HG02943 (cell line): ENCODE measurements around the gene PNPT1.
"Not testable (repeated sequence)": the region's sequence is repeated elsewhere in the genome, so short reads cannot be mapped to it uniquely, and the experiment has no call there.

Source experiments
- ATAC-seq: cut with Tn5 transposase; IDR thresholded peaks from one replicate; pipeline ENCODE4 v1.9.1; 2021; ENCODE audit warnings: mild to moderate bottlenecking, low read depth, moderate library complexity; ENCODE audit not compliant: unreplicated experiment

PNPT1 gene

DNA sequence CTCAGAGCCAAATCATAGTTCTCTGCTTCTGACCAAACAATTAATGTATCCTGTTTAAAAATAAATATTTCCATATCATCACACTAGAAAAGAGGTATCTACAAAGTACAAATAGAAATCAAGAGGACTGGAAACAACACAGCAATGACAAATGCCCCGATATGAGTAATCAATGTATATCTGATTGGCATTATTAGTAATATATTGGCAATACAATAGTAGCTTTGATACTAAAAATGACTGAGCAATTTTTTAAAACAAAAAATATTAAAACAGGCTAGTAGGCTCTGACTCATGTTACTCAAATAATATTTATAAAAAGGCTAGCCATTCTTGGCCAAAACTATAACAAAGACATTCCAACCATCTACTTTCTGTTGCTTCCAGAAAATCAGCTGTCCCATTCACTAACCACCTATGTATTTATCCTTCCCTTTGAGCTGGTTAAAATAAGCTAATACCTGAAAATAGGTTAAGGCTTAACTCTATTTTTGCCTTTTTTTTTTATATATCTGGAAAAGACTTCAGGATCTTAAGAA is 89.5 kb downstream of the PNPT1 start:
- ATAC-seq: no peak

DNA sequence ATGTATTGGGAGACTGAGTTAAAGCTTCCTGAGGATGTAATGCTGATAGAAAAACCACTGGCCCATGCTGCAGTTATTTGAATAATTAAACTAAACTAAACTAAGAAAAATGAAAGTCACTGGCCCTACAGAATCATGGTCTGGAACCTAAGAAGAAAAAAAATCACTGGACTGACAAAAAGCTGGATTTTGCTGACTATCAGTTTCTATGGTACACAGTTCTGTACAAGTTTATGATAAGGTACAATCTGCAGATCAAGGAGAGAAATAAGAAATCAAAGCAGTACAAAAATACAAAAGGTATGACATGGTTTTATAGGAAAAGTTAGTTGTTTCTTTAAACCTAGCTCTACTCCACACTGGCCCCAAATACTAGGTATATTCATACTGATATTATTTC is 91.8 kb downstream of the PNPT1 start:
- ATAC-seq: no peak

DNA sequence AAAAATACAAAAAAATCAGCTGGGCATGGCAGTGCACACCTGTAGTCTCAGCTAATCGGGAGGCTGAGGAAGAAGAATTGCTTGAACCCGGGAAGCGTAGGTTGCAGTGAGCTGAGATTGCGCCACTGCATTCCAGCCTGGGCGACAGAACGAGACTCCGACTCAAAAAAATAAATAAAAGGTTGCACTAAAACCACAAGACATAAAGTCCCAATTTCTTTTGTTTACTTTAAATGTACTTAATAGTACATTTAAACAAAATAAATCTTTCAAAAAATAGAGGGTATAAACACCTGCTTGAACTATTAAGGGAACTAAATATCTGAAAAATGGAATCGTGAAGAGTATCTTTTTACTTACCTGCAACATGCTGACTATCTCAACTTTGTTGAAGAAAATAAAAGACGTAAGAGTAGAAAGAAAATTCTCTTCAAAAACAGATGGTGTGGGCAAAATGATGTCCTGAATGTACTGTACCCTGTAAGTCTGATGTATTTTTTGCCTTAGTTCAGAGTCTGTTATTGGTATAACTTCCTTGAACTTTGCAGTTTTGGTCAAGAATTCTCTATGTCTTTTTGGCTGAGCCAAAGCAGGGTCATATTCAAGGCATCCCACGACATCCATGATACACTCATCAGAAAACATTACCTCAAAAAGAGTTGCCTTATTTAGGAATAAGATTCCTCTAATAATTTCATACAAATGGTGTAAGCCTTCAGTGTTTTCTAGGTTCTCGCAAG is 95.4 kb downstream of the PNPT1 start:
- ATAC-seq: no peak

DNA sequence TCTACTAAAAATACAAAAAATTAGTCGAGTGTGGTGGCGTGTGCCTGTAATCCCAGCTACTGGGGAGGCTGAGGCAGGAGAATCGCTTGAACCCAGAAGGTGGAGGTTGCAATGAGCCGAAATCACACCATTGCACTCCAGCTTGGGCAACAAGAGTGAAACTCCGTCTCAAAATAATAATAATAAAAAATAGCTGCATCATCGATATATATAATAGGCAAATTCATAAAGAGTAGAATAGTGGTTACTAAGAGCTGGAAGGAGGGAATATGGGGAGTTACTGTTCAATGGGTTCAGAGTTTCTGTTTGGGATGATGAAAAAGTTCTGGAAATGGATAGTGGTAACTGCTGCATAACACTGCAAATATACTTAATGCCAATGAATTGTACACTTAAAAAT is 96.8 kb downstream of the PNPT1 start:
- ATAC-seq: not testable (repeated sequence)

DNA sequence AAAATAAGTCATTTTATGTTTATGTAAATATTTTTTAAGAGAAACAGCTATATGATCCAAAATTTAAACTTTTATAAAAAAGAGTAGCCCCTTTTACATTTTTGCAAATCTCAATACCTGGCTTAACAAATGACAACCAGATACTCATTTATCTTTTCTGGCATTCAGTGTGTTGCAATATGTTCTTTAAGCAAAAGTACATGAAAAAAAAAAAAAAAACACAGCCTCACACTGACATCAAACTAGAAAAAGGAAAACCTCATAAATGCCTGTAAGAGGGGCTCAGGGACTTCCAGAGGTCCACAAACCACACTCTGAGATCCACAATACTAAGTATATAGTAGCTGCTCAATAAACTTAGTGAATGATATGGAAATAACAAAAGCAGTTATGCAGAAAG is 98.1 kb downstream of the PNPT1 start:
- ATAC-seq: no peak

DNA sequence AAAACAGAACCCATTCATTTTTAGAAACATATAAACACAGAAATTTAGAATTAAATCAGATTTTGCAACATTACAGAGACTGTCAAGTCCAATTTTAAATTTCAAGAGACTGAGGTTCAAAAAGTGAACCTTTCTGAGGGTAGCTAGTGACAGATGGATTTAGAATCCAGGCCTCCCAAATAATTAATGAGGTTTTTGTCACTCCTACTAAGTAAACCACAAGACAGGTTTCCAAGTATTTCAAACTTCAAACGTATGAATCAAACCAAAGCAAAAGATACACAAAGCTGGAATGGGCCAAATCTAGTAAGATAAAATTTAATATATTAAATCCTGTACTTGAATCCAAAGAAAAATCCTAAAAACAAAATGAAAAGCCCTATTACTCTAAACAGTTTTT is 101.5 kb downstream of the PNPT1 start:
- ATAC-seq: no peak

DNA sequence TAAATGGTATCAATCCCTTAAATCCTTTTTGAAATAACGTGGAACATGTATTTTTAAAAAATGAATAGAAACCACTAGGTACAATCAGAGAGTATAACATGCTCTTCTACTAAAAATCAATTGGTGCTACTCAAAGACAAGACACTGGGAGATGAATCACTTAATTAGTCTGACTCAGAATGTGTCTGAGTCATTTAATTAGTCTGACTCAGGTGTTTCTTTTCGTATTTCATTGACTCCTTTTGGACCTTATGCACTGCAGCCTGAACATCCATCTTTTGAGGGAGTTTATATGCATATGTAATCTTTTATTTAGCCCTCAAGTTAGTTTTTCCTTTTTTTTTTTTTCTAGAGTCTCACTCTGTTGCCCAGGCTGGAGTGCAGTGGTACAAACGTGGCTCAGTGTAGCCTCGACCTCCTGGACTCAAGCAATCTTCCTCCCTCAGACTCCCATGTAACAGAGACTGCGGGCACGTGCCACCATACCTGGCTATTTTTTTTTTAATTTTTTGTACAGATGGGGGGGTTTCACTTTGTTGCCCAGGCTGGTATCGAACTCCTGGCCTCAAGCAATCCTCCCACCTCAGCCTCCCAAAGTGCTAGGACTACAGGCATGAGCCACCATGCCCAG is 102.7 kb downstream of the PNPT1 start:
- no peak for ATAC-seq

DNA sequence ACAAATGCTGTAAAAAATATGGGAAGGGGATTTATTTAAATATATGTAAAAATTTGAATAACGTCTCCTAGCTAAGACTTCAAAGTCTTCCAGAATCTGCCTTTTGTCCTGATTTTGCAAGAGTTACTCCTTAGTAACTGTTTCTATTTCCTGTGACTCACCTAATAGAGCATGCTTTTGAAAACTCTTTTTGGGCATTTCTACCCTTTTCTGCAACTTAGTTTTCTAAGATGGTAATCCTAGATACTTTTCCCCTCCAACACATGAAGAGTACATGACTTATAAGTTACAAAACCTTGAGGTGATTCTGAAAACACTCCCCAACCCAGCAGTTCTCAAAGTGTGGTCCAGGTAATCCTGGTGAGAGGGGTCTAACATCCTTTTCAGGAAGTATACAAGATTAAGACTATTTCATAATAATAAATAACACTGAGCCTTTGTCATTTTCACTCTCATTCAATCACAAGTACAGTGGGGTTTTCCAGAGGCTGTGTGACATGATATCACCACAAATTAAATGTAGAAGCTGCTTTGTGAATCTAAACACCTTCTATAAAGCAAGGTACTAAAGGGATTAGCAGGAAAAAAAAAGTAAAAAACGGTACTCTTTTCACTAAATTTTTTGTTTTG is 108.1 kb downstream of the PNPT1 start:
- no peak for ATAC-seq
